HG03558 (cell line): ENCODE data around the gene FAM221B.

ENCODE experiments used
- ATAC-seq: cut with Tn5 transposase; IDR thresholded peaks from one replicate; pipeline ENCODE4 v1.9.1; 2021; ENCODE audit warnings: moderate number of reproducible peaks; ENCODE audit not compliant: unreplicated experiment; ENCODE audit errors: extremely low read depth

The FAM221B gene

GRCh38 chr9:35828716-35829083 lies at the start of gene FAM221B:
Gene FAM221B, minus strand, starts transcription at chr9:35828732. Its CDS starts 2,571 bp downstream, at chr9:35826161.
- ATAC-seq: no peak

GRCh38 chr9:35872505-35872904 lies 44.0 kb upstream of the FAM221B start:
- ATAC-seq: no peak

GRCh38 chr9:35871545-35871944 lies 43.0 kb upstream of the FAM221B start:
- no peak for ATAC-seq

- ATAC-seq: no peak
These were observed 41.9 kb upstream of the FAM221B start, which contains the start of gene OR13J1 for GRCh38 chr9:35870351-35870923. Gene OR13J1, minus strand, starts transcription at chr9:35870401. Its CDS starts 0 bp downstream, at chr9:35870401.

GRCh38 chr9:35869621-35870216 lies 41.2 kb upstream of the FAM221B start:
- ATAC-seq: no peak

GRCh38 chr9:35868933-35869332 lies 40.4 kb upstream of the FAM221B start:
- no peak for ATAC-seq

- ATAC-seq: no peak
These were observed 39.0 kb upstream of the FAM221B start for GRCh38 chr9:35867538-35867937.

GRCh38 chr9:35864695-35865255 lies 36.2 kb upstream of the FAM221B start:
- ATAC-seq: no peak

- no peak for ATAC-seq
These were observed 35.1 kb upstream of the FAM221B start for GRCh38 chr9:35863583-35863982.

- no peak for ATAC-seq
These were observed 33.8 kb upstream of the FAM221B start for GRCh38 chr9:35862328-35862727.

GRCh38 chr9:35861161-35861897 lies 32.8 kb upstream of the FAM221B start:
- ATAC-seq: no peak

- ATAC-seq: no peak
These were observed 31.4 kb upstream of the FAM221B start for GRCh38 chr9:35859990-35860339.

- no peak for ATAC-seq
These were observed 30.9 kb upstream of the FAM221B start for GRCh38 chr9:35859310-35859989.

GRCh38 chr9:35858458-35858857 lies 29.9 kb upstream of the FAM221B start:
- ATAC-seq: no peak

GRCh38 chr9:35856882-35857281 lies 28.4 kb upstream of the FAM221B start:
- ATAC-seq: no peak

GRCh38 chr9:35856206-35856605 lies 27.7 kb upstream of the FAM221B start:
- ATAC-seq: no peak

- no peak for ATAC-seq
These were observed 25.7 kb upstream of the FAM221B start for GRCh38 chr9:35854091-35854762.

- no peak for ATAC-seq
These were observed 24.6 kb upstream of the FAM221B start for GRCh38 chr9:35852876-35853865.

GRCh38 chr9:35852267-35852815 lies 23.8 kb upstream of the FAM221B start:
- ATAC-seq: no peak
